ENCODE measurements around the gene MRPL23. TPM values are rescaled to one million over a fixed set of nuclear protein-coding genes. Genes with fewer than 3 reads are reported as not detected.
A peak's percentile ranks its signal among the peaks of the same experiment; 100 is the strongest.

The MRPL23 gene
- total RNA-seq, 1 experiment from 2014 or later, result 123 TPM

DNA sequence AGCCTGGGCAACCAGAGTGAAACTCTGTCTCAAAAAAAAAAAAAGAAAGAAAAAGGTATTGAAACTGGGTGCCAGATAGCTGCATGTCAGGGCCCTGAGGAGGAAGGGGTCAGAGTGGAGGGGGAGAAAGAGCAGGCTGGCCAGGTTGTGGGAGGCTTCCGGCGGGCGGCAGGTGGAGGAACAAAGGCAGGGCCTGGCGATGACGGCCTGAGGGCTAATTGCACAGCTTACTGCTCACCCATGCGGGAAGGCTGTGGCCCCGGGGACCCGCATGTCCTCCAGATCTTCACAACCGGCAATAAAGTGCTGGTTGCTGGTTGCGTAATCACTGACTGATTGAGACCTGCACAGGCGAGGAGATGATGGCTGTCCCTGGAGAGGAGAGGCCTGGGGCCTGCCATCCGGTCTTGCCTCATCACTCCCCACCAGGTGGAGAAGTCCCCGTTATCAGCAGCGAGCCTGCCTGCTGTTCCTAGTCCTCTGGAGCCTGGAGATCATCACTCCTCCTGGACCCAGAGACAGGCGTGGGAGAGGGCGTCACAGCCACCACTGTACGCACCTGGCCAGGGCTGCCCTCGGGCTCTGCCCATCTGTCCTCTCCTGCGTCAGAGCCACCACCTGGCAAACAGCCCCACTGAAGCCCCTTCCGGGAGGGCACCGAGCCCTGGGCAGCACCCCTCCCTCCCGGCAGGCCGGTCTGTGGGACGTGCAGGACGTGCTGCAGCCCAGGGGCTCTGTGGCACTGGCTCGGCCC is 31.8 kb downstream of the MRPL23 start:
- H3K36me3 ChIP-seq (ENCODE audit: control insufficient read depth, insufficient read depth, low read length), result no peaks in the 10 kb centered on the region
- no peak for DNase-seq (ENCODE audit: low read depth, low spot score)
- H3K4me1 ChIP-seq (ENCODE audit: control insufficient read depth, insufficient read depth, low read length), result no peaks in the 10 kb centered on the region
- CTCF ChIA-PET, result interaction anchor here (0.5 to 1.1 kb wide), 2 partner anchors 172 to 561 kb away, joined by 3 read pairs; no protein-coding TSS in a partner anchor
- no peak overlapping the region for H3K27ac ChIP-seq (ENCODE audit: low read length)
- intact Hi-C loops (cut with micrococcal nuclease; ENCODE audit: unreplicated experiment), result no loop called here
- TF ChIP-seq, protein P1, sequence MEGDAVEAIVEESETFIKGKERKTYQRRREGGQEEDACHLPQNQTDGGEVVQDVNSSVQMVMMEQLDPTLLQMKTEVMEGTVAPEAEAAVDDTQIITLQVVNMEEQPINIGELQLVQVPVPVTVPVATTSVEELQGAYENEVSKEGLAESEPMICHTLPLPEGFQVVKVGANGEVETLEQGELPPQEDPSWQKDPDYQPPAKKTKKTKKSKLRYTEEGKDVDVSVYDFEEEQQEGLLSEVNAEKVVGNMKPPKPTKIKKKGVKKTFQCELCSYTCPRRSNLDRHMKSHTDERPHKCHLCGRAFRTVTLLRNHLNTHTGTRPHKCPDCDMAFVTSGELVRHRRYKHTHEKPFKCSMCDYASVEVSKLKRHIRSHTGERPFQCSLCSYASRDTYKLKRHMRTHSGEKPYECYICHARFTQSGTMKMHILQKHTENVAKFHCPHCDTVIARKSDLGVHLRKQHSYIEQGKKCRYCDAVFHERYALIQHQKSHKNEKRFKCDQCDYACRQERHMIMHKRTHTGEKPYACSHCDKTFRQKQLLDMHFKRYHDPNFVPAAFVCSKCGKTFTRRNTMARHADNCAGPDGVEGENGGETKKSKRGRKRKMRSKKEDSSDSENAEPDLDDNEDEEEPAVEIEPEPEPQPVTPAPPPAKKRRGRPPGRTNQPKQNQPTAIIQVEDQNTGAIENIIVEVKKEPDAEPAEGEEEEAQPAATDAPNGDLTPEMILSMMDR (IDR thresholded peaks at IDR 0.05), result no peak
- TF ChIP-seq SIN3A (IDR thresholded peaks at IDR 0.05; ENCODE audit: borderline replicate concordance, insufficient read depth, low read depth, low read length) (no peak), POLR2AphosphoS5 (IDR thresholded peaks at IDR 0.05; ENCODE audit: low read depth, low read length) (no peak), TCF7L2 (IDR thresholded peaks at IDR 0.05; ENCODE audit: low read depth, low read length) (no peak)
- TF ChIP-seq, protein P2, sequence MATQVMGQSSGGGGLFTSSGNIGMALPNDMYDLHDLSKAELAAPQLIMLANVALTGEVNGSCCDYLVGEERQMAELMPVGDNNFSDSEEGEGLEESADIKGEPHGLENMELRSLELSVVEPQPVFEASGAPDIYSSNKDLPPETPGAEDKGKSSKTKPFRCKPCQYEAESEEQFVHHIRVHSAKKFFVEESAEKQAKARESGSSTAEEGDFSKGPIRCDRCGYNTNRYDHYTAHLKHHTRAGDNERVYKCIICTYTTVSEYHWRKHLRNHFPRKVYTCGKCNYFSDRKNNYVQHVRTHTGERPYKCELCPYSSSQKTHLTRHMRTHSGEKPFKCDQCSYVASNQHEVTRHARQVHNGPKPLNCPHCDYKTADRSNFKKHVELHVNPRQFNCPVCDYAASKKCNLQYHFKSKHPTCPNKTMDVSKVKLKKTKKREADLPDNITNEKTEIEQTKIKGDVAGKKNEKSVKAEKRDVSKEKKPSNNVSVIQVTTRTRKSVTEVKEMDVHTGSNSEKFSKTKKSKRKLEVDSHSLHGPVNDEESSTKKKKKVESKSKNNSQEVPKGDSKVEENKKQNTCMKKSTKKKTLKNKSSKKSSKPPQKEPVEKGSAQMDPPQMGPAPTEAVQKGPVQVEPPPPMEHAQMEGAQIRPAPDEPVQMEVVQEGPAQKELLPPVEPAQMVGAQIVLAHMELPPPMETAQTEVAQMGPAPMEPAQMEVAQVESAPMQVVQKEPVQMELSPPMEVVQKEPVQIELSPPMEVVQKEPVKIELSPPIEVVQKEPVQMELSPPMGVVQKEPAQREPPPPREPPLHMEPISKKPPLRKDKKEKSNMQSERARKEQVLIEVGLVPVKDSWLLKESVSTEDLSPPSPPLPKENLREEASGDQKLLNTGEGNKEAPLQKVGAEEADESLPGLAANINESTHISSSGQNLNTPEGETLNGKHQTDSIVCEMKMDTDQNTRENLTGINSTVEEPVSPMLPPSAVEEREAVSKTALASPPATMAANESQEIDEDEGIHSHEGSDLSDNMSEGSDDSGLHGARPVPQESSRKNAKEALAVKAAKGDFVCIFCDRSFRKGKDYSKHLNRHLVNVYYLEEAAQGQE (IDR thresholded peaks at IDR 0.05; ENCODE audit: insufficient read depth in 1 of 2, low read depth in 2 of 2, low read length in 1 of 2), result no peak
- no peaks in the 10 kb centered on the region for H3K9me3 ChIP-seq (ENCODE audit: control insufficient read depth, insufficient read depth, low read depth, low read length)
- ATAC-seq, result 0 out of 2 replicates have a peak, but pooled peaks have one; percentile 36
- no peak overlapping the region for H3K4me3 ChIP-seq (ENCODE audit: low read depth in 2 of 2, low read length in 2 of 2)
- no TSS peak for BruUV-seq (replicated peaks)
- in situ Hi-C loops (cut with HindIII; ENCODE audit: low pct_unique_long_range_greater_than_20kb, low sequenced_read_pairs), result no loop called here
- H3K27me3 ChIP-seq (ENCODE audit: control insufficient read depth, insufficient read depth, low read length), result no peaks in the 10 kb centered on the region
- POLR2A ChIA-PET, result no interaction called here

DNA sequence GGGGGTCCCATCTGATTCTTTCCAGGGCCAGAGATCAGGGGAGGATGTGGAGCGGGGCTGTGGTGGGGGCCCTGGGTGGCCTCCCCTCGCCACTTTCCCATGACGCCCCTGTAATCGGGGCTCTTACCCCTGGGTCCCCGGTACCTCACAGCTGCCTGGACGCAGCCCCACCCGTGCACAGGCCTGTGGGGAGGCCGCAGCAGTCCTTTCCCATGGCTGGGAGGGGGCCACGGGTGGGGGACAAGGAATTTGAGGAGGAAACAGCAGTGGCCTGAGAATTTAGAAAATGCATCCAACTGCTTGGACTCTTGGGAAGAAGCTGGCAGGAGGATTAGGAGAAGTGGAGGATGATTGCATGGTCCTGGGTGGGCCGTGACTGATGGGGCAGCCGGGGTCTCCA is 32.5 kb downstream of the MRPL23 start:
- ChIA-PET CTCF (interaction anchor here (1.2 kb wide), 1 partner anchor 15 kb away, joined by 3 read pairs; no protein-coding TSS in a partner anchor), POLR2A (interaction anchor here (0.6 kb wide), 1 partner anchor 21 kb away, joined by 3 read pairs; no protein-coding TSS in a partner anchor)
- intact Hi-C loops (cut with micrococcal nuclease; ENCODE audit: unreplicated experiment) (no loop called here), in situ Hi-C loops (cut with HindIII; ENCODE audit: low pct_unique_long_range_greater_than_20kb, low sequenced_read_pairs) (no loop called here)
- Histone ChIP-seq H3K36me3 (ENCODE audit: control insufficient read depth, insufficient read depth, low read length) (no peaks in the 10 kb centered on the region), H3K4me1 (ENCODE audit: control insufficient read depth, insufficient read depth, low read length) (no peaks in the 10 kb centered on the region), H3K4me3 (ENCODE audit: low read depth in 2 of 2, low read length in 2 of 2) (no peak overlapping the region), H3K27me3 (ENCODE audit: control insufficient read depth, insufficient read depth, low read length) (no peaks in the 10 kb centered on the region), H3K27ac (ENCODE audit: low read length) (no peak overlapping the region), H3K9me3 (ENCODE audit: control insufficient read depth, insufficient read depth, low read depth, low read length) (no peaks in the 10 kb centered on the region)
- ATAC-seq, result no peak
- DNase-seq (ENCODE audit: low read depth, low spot score), result no peak
- TF ChIP-seq, protein P1 (IDR thresholded peaks at IDR 0.05), result no peak
- TF ChIP-seq, protein P2 (IDR thresholded peaks at IDR 0.05; ENCODE audit: insufficient read depth in 1 of 2, low read depth in 2 of 2, low read length in 1 of 2), result no peak
- no peak for TF ChIP-seq POLR2AphosphoS5 (IDR thresholded peaks at IDR 0.05; ENCODE audit: low read depth, low read length)
- TF ChIP-seq SIN3A (IDR thresholded peaks at IDR 0.05; ENCODE audit: borderline replicate concordance, insufficient read depth, low read depth, low read length), result no peak
- TF ChIP-seq TCF7L2 (IDR thresholded peaks at IDR 0.05; ENCODE audit: low read depth, low read length), result no peak
- no TSS peak for BruUV-seq (replicated peaks)

Measured in Panc1 (cell line).